CD4-positive, alpha-beta T cell (primary cell): ENCODE results near the gene ZNF445. TPM values are rescaled to one million over a fixed set of nuclear protein-coding genes. Genes with fewer than 3 reads are reported as not detected.

Experiments used
- ATAC-seq: fragments of 200-7000 bp; cut with Tn5 transposase; one replicate; pipeline ENCODE4 v1.10.0; 2022; ENCODE audit warnings: mild to moderate bottlenecking; ENCODE audit not compliant: poor library complexity
- CTCF ChIA-PET: fragments of 350-600 bp; sonication (Branson Sonifier 250); formaldehyde crosslinking; loops from one replicate; lab custom pipeline; 2021; ENCODE audit warnings: antibody characterized with exemption, inconsistent platforms; lab: Charles Lee
- POLR2A ChIA-PET: fragments of 350-600 bp; sonication (Branson Sonifier 250); formaldehyde crosslinking; loops from one replicate; lab custom pipeline; 2021; ENCODE audit warnings: antibody characterized with exemption, inconsistent platforms; lab: Charles Lee
- DNase-seq, 14 experiments: peaks; one replicate each; pipeline ENCODE4 v3.0.0-alpha.2; 2013 to 2020; ENCODE audit warnings: mixed read lengths in 2 of 14
- H3K27ac ChIP-seq, 2 donors: one replicate each; pipeline versions ENCODE4 v1.5.1 to v1.7.0; 2013; ENCODE audit warnings: low read length in 2 of 2, low read depth in 1 of 2, mild to moderate bottlenecking in 1 of 2
- H3K27me3 ChIP-seq, 2 experiments: 1 replicate in 1 of 2; 2 replicates in 1 of 2; pipeline versions ENCODE4 v1.6.1 to v1.7.0; 2013; ENCODE audit warnings: low read length in 2 of 2, control low read depth in 1 of 2, mild to moderate bottlenecking in 1 of 2, moderate library complexity in 1 of 2; ENCODE audit not compliant: insufficient read depth in 2 of 2, control insufficient read depth in 1 of 2
- H3K36me3 ChIP-seq: one replicate; pipeline ENCODE4 v1.6.1; 2013; ENCODE audit warnings: low read length, control low read depth; ENCODE audit not compliant: insufficient read depth
- H3K4me1 ChIP-seq: one replicate; pipeline ENCODE4 v1.6.1; 2013; ENCODE audit warnings: low read length, control low read depth; ENCODE audit not compliant: insufficient read depth
- H3K4me3 ChIP-seq: one replicate; pipeline ENCODE4 v1.5.1; 2013; ENCODE audit warnings: mild to moderate bottlenecking, low read length, moderate library complexity
- H3K9me3 ChIP-seq, 2 experiments: 1 replicate in 1 of 2; 2 replicates in 1 of 2; pipeline versions ENCODE4 v1.6.1 to v1.7.0; 2013; ENCODE audit warnings: low read length in 2 of 2, mild to moderate bottlenecking in 2 of 2, control low read depth in 1 of 2, moderate library complexity in 1 of 2; ENCODE audit not compliant: control insufficient read depth in 1 of 2, insufficient read depth in 1 of 2
- H3K27ac Mint-ChIP-seq: one replicate; pipeline ENCODE4 v1.8.0; 2020; ENCODE audit warnings: mixed read lengths
- H3K27me3 Mint-ChIP-seq: one replicate; pipeline ENCODE4 v1.8.0; 2021; ENCODE audit warnings: mixed read lengths
- H3K36me3 Mint-ChIP-seq: one replicate; pipeline ENCODE4 v1.8.0; 2021; ENCODE audit warnings: low read depth, mixed read lengths
- H3K4me1 Mint-ChIP-seq: one replicate; pipeline ENCODE4 v1.8.0; 2021; ENCODE audit warnings: low read depth, mixed read lengths
- H3K4me3 Mint-ChIP-seq: one replicate; pipeline ENCODE4 v1.8.0; 2020; ENCODE audit warnings: mild to moderate bottlenecking, mixed read lengths
- H3K9me3 Mint-ChIP-seq: one replicate; pipeline ENCODE4 v1.8.0; 2020; ENCODE audit warnings: mixed read lengths
- CTCF ChIP-seq: fragments of 200-600 bp; IDR thresholded peaks from one replicate; pipeline ENCODE4 v1.8.0; 2022; ENCODE audit warnings: antibody characterized with exemption, mild to moderate bottlenecking
- intact Hi-C, 2 experiments: fragments of 100-400 bp; cut with DNase I in 1 of 2; cut with micrococcal nuclease in 1 of 2; formaldehyde crosslinking; loops; one replicate each; pipeline versions ENCODE4 v1.15.1 to v1.9.0; 2023 to 2025; cut with DNase I, micrococcal nuclease
- total RNA-seq, 174 experiments: library from RNA in 2 of 174; stranded (reverse) in 2 of 174; gene quantifications; one replicate each; pipeline ENCODE4 v1.2.3 and lab custom pipeline; 2021 to 2026

ZNF445 gene
- total RNA-seq, 2 experiments from 2014 or later, result 6.1 to 6.6 TPM

DNA sequence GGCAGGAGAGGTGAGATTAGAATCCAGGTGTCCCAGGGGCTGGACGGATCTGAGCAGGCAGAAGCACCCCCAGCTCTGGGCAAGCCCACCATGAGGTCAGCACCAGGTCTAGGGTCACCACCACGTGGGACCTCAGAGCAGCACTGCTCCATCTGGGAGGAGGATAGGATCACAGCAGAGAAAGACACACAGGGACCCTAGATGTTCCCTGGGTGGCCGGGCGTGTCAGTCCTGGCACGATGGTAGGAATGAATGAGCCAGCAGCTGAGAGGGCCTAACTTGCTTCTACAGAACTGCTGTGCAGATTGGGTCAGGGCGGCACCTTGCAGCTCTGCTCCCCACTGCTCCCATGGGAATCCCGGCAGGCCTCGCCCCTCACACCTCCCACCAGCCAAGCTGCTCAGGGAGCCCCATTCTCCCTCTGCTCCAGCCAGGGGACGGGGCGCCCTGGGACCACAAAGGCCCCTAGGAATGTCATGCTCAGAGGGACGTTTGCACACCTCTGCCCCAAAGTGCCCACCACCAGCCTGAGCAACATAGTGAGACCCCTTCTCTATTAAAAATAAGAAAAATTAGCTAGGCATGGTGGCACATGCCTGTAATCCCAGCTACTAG lies 66.3 kb downstream of the ZNF445 start:
- H3K4me1 ChIP-seq, result no peaks in the 10 kb centered on the region
- no peaks in the 10 kb centered on the region for H3K9me3 Mint-ChIP-seq
- no peaks in the 10 kb centered on the region for H3K27me3 Mint-ChIP-seq
- H3K27ac ChIP-seq, result no peak overlapping the region
- intact Hi-C loops, result no loop called here
- ATAC-seq (no peak), DNase-seq (no peak)
- TF ChIP-seq CTCF, result no peak
- CTCF ChIA-PET, result no interaction called here
- no peaks in the 10 kb centered on the region for H3K36me3 ChIP-seq
- no peak overlapping the region for H3K4me3 Mint-ChIP-seq
- no peak overlapping the region for H3K27ac Mint-ChIP-seq
- H3K27me3 ChIP-seq, result no peaks in the 10 kb centered on the region
- no peaks in the 10 kb centered on the region for H3K9me3 ChIP-seq
- H3K36me3 Mint-ChIP-seq, result peaks cover 4% of the 10 kb centered on the region
- H3K4me3 ChIP-seq, result no peak overlapping the region
- no peaks in the 10 kb centered on the region for H3K4me1 Mint-ChIP-seq
- POLR2A ChIA-PET, result no interaction called here

GRCh38 chr3:44409640-44410410 lies 67.6 kb downstream of the ZNF445 start:
- ChIA-PET POLR2A (no interaction called here), CTCF (no interaction called here)
- TF ChIP-seq CTCF, result no peak
- H3K9me3 ChIP-seq, result no peaks in the 10 kb centered on the region
- intact Hi-C loops, result no loop called here
- ATAC-seq, result no peak
- Mint-ChIP-seq H3K27me3 (no peaks in the 10 kb centered on the region), H3K4me1 (no peaks in the 10 kb centered on the region), H3K36me3 (peaks cover 4% of the 10 kb centered on the region), H3K9me3 (no peaks in the 10 kb centered on the region), H3K27ac (no peak overlapping the region), H3K4me3 (no peak overlapping the region)
- H3K4me3 ChIP-seq, result no peak overlapping the region
- H3K4me1 ChIP-seq, result no peaks in the 10 kb centered on the region
- no peak for DNase-seq
- H3K27me3 ChIP-seq, result no peaks in the 10 kb centered on the region
- no peak overlapping the region for H3K27ac ChIP-seq
- no peaks in the 10 kb centered on the region for H3K36me3 ChIP-seq

DNA sequence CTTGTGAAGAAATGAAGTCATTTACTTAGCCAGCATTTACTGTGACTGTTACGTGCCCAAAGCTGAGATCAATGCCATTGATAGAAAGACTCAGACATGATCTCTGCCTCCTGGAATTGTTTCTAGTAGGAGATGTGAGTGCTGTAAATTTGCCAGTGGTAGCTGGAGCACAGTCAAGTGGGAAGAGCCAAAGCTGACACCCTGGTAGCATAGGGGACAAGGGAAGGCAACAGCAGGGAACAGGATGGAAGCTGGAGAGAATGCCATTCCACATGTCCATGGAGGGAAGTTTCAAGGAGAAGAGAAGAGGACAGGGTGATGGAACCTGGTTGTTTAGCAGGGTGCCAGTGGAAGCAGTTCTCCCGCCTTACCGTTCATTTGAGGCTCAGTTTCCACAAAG lies 74.9 kb downstream of the ZNF445 start:
- H3K27ac ChIP-seq, result no peak overlapping the region
- CTCF ChIA-PET, result no interaction called here
- H3K4me1 Mint-ChIP-seq, result no peaks in the 10 kb centered on the region
- no peaks in the 10 kb centered on the region for H3K4me1 ChIP-seq
- H3K36me3 Mint-ChIP-seq, result peaks cover 20% of the 10 kb centered on the region
- no peaks in the 10 kb centered on the region for H3K9me3 Mint-ChIP-seq
- intact Hi-C loops, result no loop called here
- TF ChIP-seq CTCF, result no peak
- H3K27ac Mint-ChIP-seq, result no peak overlapping the region
- no peaks in the 10 kb centered on the region for H3K27me3 ChIP-seq
- ATAC-seq (no peak), DNase-seq (no peak)
- no peak overlapping the region for H3K4me3 ChIP-seq
- POLR2A ChIA-PET, result interaction anchor here (0.5 kb wide), 1 partner anchor 28 kb away, joined by 3 read pairs; no protein-coding TSS in a partner anchor
- no peak overlapping the region for H3K4me3 Mint-ChIP-seq
- H3K36me3 ChIP-seq, result peaks cover 3% of the 10 kb centered on the region
- no peaks in the 10 kb centered on the region for H3K9me3 ChIP-seq
- no peaks in the 10 kb centered on the region for H3K27me3 Mint-ChIP-seq
